HepG2 (cell line): Measurements from ENCODE around the gene HES2. TPM values are rescaled to one million over a fixed set of nuclear protein-coding genes. Genes with fewer than 3 reads are reported as not detected.
A peak's percentile ranks its signal among the peaks of the same experiment; 100 is the strongest.

Source experiments
- AGO1 ChIP-seq: fragments of 200-400 bp; formaldehyde crosslinking; IDR thresholded peaks from 2 replicates; pipeline ENCODE4 v1.6.1; 2017; ENCODE audit warnings: mild to moderate bottlenecking, low read depth, low read length, moderate library complexity; ENCODE audit not compliant: poor library complexity, severe bottlenecking
- AKAP8 ChIP-seq: sonication (generic); formaldehyde crosslinking; IDR thresholded peaks from 2 replicates; pipeline ENCODE4 v1.5.1; 2020; ENCODE audit warnings: mild to moderate bottlenecking, missing genetic modification reagents
- CTCF ChIP-seq: sonication (generic); formaldehyde crosslinking; IDR thresholded peaks from 2 replicates; pipeline ENCODE4 v1.5.0; 2020; ENCODE audit warnings: mild to moderate bottlenecking, missing genetic modification reagents, moderate library complexity
- DMTF1 ChIP-seq: sonication (generic); formaldehyde crosslinking; IDR thresholded peaks from 2 replicates; pipeline ENCODE4 v1.4.0; 2020; ENCODE audit warnings: mild to moderate bottlenecking, missing genetic modification reagents
- GLI4 ChIP-seq: sonication (generic); formaldehyde crosslinking; IDR thresholded peaks from 2 replicates; pipeline ENCODE4 v1.5.1; 2020; ENCODE audit warnings: missing genetic modification reagents, mild to moderate bottlenecking, moderate library complexity, borderline replicate concordance
- KAT8 ChIP-seq: IDR thresholded peaks from 2 replicates; pipeline ENCODE4 v1.6.1; 2016; ENCODE audit warnings: missing genetic modification reagents, missing compliant biosample characterization
- KMT2B ChIP-seq: IDR thresholded peaks from 2 replicates; pipeline ENCODE4 v1.6.1; 2016; ENCODE audit warnings: missing genetic modification reagents, missing compliant biosample characterization
- MYC ChIP-seq: sonication (generic); formaldehyde crosslinking; IDR thresholded peaks from 2 replicates; pipeline ENCODE4 v1.9.0; 2021; ENCODE audit warnings: missing genetic modification reagents, borderline replicate concordance
- NR2C2 ChIP-seq: sonication (generic); formaldehyde crosslinking; IDR thresholded peaks from 2 replicates; pipeline ENCODE4 v1.4.0; 2020; ENCODE audit warnings: missing genetic modification reagents, mild to moderate bottlenecking, moderate library complexity, borderline replicate concordance
- NR3C1 ChIP-seq: sonication (generic); formaldehyde crosslinking; IDR thresholded peaks from 2 replicates; pipeline ENCODE4 v1.4.0; 2020; ENCODE audit warnings: missing genetic modification reagents
- PAWR ChIP-seq: sonication (generic); formaldehyde crosslinking; IDR thresholded peaks from 2 replicates; pipeline ENCODE4 v1.4.0; 2020; ENCODE audit warnings: missing genetic modification reagents, mild to moderate bottlenecking, borderline replicate concordance
- PRMT3 ChIP-seq: sonication (generic); formaldehyde crosslinking; IDR thresholded peaks from 2 replicates; pipeline ENCODE4 v1.8.1; 2022; ENCODE audit warnings: low read depth, mild to moderate bottlenecking, moderate library complexity, missing genetic modification reagents, borderline replicate concordance
- SALL1 ChIP-seq: sonication (generic); formaldehyde crosslinking; IDR thresholded peaks from 2 replicates; pipeline ENCODE4 v1.8.0; 2022; ENCODE audit warnings: mild to moderate bottlenecking, missing genetic modification reagents
- SRSF4 ChIP-seq: fragments of 200-400 bp; formaldehyde crosslinking; IDR thresholded peaks from one replicate; pipeline ENCODE4 v1.6.1; 2018; ENCODE audit warnings: mild to moderate bottlenecking, low read depth, low read length, moderate library complexity; ENCODE audit not compliant: poor library complexity, severe bottlenecking
- SSRP1 ChIP-seq: IDR thresholded peaks from 2 replicates; pipeline ENCODE4 v1.6.1; 2016; ENCODE audit warnings: control low read depth
- TCF7L2 ChIP-seq: IDR thresholded peaks from 2 replicates; pipeline ENCODE4 v1.6.1; 2011; ENCODE audit warnings: mild to moderate bottlenecking, low read depth, low read length, moderate library complexity
- THYN1 ChIP-seq: sonication (generic); formaldehyde crosslinking; IDR thresholded peaks from 2 replicates; pipeline ENCODE4 v1.8.1; 2023; ENCODE audit warnings: low read depth, mild to moderate bottlenecking, moderate library complexity, missing genetic modification reagents, borderline replicate concordance
- TIGD3 ChIP-seq: sonication (generic); formaldehyde crosslinking; IDR thresholded peaks from 2 replicates; pipeline ENCODE4 v1.5.1; 2020; ENCODE audit warnings: mild to moderate bottlenecking, missing genetic modification reagents, borderline replicate concordance
- ZNF101 ChIP-seq: sonication (generic); formaldehyde crosslinking; IDR thresholded peaks from 2 replicates; pipeline ENCODE4 v1.4.0; 2020; ENCODE audit warnings: mild to moderate bottlenecking, low read depth, missing genetic modification reagents, borderline replicate concordance
- ZNF232 ChIP-seq: sonication (generic); formaldehyde crosslinking; IDR thresholded peaks from 2 replicates; pipeline ENCODE4 v1.4.0; 2020; ENCODE audit warnings: missing genetic modification reagents, borderline replicate concordance
- ZNF253 ChIP-seq: sonication (generic); formaldehyde crosslinking; IDR thresholded peaks from 2 replicates; pipeline ENCODE4 v1.8.0; 2022; ENCODE audit warnings: mild to moderate bottlenecking, missing genetic modification reagents, borderline replicate concordance
- ZNF557 ChIP-seq: sonication (generic); formaldehyde crosslinking; IDR thresholded peaks from 2 replicates; pipeline ENCODE4 v1.4.0; 2020; ENCODE audit warnings: missing genetic modification reagents
- ZNF777 ChIP-seq: sonication (generic); formaldehyde crosslinking; IDR thresholded peaks from 2 replicates; pipeline ENCODE4 v1.4.0; 2020; ENCODE audit warnings: missing genetic modification reagents
- ZNF83 ChIP-seq: sonication (generic); formaldehyde crosslinking; IDR thresholded peaks from 2 replicates; pipeline ENCODE4 v1.4.0; 2020; ENCODE audit warnings: missing genetic modification reagents, mild to moderate bottlenecking, borderline replicate concordance
- ZSCAN31 ChIP-seq: sonication (generic); formaldehyde crosslinking; IDR thresholded peaks from 2 replicates; pipeline ENCODE4 v1.5.0; 2020; ENCODE audit warnings: low read depth, mild to moderate bottlenecking, missing genetic modification reagents
- polyA plus RNA-seq, 8 experiments: library from polyadenylated mRNA; depleted of rRNA in 3 of 8; stranded (reverse) in 7 of 8; unstranded in 1 of 8; fragments of >200 nt; fragmentation: Illumina TruSeq in 4 of 8; extraction: Trizol in 4 of 8; gene quantifications; 2 replicates each; pipeline versions ENCODE4 v1.2.1 to v1.2.3, GENCODE V29; 2011 to 2016; ENCODE audit warnings: low read depth in 4 of 8, missing spikeins in 1 of 8, mixed read lengths in 1 of 8; ENCODE audit not compliant: insufficient read depth in 1 of 8
- total RNA-seq, 5 experiments: library from RNA; depleted of rRNA; stranded (reverse); fragments of >200 nt; fragmentation: Illumina TruSeq; extraction: Trizol; gene quantifications; 2 replicates each; pipeline ENCODE4 v1.2.3, GENCODE V29; 2016; ENCODE audit warnings: low read depth in 1 of 5

Gene HES2
- total and polyA plus RNA-seq, 2 of the 13 experiments (the other 11 are each of a cell fraction or from before 2014, with no cell fraction given) = 0.11 to 0.17 TPM

- TF ChIP-seq SALL1 (CRISPR knock-in tag) = peak; percentile 26; the same call in 1 of the 2 replicates
- no peak for TF ChIP-seq THYN1 (CRISPR knock-in tag)
- no peak for TF ChIP-seq TCF7L2
- no peak for TF ChIP-seq PRMT3
- TF ChIP-seq TIGD3 (CRISPR knock-in tag) = no peak
- no peak for TF ChIP-seq ZNF101
- TF ChIP-seq AKAP8 (CRISPR knock-in tag) = no peak
- TF ChIP-seq ZNF83 (CRISPR knock-in tag) = no peak
- TF ChIP-seq PAWR (CRISPR knock-in tag) = no peak
- no peak for TF ChIP-seq SRSF4
- TF ChIP-seq CTCF (CRISPR knock-in tag) = peak; percentile 69
- TF ChIP-seq MYC (CRISPR knock-in tag) = peak; percentile 38; the same call in 1 of the 2 replicates
- TF ChIP-seq DMTF1 = no peak
- TF ChIP-seq ZNF557 (CRISPR knock-in tag) = no peak
- no peak for TF ChIP-seq AGO1
- no peak for TF ChIP-seq GLI4 (CRISPR knock-in tag)
- TF ChIP-seq NR2C2 (CRISPR knock-in tag) = no peak
- peak; percentile 50; the same call in 1 of the 2 replicates for TF ChIP-seq ZSCAN31 (CRISPR knock-in tag)
- no peak for TF ChIP-seq KAT8
- TF ChIP-seq ZNF253 (CRISPR knock-in tag) = no peak
- TF ChIP-seq ZNF232 (CRISPR knock-in tag) = no peak
- peak; percentile 100 for TF ChIP-seq ZNF777 (CRISPR knock-in tag)
- TF ChIP-seq SSRP1 (CRISPR knock-in tag) = no peak
- TF ChIP-seq KMT2B = no peak
- TF ChIP-seq NR3C1 (CRISPR knock-in tag) = no peak
These were observed 20.7 kb upstream of the HES2 start (continued) for GRCh38 chr1:6440198-6441126.
